CD4-positive, alpha-beta T cell treated with Interleukin-1 beta for 1 hour (primary cell): ENCODE measurements around the gene PDS5A.
"Not testable (repeated sequence)": the region's sequence is repeated elsewhere in the genome, so short reads cannot be mapped to it uniquely, and the experiment has no call there.

ENCODE experiments used
- DNase-seq, 2 donors: peaks; one replicate each; pipeline ENCODE4 v3.0.0-alpha.2; 2020 to 2022

PDS5A gene

DNA sequence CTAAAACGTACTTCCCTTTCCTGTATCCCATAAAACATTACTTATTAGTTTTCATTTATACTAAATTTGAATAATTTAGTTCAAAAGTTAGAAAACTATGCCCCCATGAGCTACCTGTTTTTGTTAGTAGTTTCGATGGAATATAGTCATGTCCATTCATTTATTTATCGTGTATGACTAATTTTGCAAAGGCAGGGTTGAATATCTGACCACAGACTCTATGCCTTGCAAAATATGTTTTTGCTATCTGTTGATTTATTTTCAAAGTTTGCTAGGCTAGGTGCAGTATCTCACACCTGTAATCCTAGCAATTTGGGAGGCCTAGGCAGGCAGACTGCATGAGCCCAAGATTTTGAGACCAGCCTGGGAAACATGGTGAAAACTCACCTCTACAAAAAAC, 78.4 kb downstream of the PDS5A start:
- no peak for DNase-seq

DNA sequence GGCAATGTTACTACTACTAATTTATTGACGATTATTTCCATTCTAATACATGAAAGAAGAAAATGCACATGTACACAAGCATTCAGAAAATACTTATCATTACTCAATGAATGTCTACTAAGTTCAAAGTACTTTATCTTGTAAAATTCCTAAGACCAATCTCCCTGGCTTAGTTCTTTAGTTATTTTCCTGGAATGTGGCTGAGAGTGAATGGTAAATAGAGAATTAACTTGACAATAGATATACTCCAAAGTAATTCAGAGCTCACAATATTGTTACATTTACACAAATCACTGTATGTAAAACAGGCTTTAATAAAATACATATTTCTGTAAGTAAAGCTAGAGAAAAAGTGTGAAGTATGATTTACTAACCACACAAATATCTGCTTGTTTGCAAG, 79.7 kb downstream of the PDS5A start:
- DNase-seq = no peak

DNA sequence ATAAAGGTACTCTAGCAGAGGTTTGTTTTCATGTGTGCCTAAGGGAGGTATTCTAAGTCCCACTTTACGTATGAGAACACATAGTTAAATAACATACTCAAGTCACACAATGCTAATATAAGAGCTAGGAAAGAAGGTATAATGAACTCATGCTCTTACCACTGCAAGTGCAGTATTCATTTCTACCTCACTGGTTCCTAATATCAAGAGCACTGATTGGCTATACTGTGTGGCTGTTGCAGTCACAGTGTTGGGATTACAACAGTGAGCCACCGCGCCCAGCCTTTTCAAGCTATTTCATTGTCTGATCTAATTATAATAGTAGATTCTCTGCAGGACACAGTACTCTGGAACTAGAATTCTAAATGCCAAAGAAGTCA, 84.0 kb downstream of the PDS5A start:
- no peak for DNase-seq

DNA sequence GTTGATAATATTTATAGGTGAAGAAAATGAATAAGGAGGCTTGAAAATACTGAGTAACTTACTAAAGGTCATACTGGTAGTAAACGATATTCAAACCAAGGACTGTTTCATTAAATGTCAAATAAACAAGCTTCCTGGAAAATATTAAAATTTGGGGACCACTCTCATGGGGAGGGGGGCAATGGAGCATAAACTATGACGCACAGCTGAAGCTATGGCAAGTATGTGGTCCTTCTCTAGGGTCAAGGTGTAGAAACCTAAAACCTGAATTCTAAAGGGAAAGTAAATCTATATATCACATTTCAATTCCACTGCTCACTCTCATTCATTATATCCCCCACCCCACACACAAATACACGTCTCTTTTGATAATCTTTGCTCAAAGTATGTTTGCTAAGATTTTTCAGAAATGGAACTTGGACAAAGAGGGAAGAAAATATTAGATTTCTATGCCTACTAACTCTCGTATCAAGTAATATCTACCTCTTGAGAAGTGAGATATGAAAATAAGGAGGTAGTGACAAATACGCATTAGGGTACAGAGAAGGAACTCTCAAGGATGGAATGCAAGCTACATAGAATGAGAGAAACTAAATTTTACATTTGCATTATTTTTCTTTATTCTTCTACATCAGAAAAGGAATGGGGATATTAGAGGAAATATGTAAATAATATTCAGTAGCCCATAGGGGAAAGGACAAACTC, 84.6 kb downstream of the PDS5A start:
- DNase-seq = no peak

DNA sequence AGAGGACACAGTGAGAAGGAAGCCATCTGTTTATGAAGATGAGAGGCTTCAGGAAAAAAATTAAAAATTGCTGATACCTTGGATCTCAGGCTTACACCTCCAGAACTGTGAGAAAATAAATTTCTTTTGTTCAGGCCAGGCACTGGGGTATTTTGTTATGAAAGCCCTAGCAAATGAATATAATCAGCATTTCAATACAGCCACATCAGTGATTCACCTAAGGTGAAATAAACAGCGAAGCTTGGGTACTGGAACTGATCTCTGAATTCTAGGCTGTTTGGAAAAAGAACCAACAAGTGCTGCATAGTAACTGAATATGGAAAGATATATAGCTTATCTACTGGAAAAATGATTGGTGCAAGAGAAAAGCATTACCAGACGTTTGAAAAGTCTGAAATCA, 88.5 kb downstream of the PDS5A start:
- DNase-seq = no peak

DNA sequence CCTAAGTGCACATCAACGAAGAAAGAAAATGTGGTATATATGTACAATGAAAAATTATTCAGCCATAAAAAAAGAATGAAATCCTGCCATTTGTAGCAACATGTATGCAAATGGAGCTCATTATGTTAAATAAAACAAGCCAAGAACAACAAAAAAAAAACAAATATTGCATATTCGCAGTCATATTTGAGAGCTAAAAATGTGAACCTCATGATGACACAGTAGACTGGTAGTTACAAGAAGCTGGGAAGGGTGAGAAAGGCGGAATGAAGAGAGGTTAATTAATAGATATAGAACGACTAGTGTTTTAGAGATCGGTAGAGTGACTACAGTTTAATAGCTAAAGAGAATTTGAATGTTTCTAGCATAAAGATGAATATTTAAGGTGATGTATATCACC, 89.2 kb downstream of the PDS5A start:
- no peak for DNase-seq

DNA sequence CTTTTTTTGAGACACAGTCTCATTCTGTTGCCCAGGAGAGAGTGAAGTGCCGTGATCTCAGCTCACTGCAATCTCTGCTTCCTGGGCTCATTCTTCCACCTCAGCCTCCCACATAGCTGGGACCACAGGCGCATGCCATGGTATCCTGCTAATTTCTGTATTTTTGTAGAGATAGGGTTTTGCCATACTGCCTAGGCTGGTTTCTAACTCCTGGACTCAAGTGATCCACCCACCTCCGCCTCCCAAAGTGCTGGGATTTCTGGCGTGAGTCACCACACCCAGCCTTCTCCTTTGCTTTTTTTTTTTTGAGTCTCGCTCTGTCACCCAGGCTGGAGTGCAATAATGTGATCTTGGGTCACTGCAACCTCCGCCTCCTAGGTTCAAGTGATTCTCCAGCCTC, 94.1 kb downstream of the PDS5A start:
- no peak for DNase-seq

DNA sequence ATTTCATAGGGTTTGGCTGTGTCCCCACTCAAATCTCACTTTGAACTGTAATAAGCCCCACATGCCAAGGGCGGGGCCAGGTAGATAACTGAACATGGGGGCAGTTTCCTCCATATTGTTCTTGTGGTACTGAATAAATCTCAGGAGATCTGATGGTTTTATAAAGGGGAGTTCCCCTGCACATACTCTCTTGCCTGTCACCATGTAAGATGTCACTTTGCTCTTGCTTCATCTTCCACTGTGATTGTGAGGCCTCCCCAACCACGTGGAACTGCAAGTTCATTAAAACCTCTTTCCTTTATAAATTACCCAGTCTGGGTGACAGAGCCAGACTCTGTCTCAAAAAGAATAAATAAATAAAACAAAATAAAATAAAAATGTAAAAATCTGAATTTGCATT, 95.9 kb downstream of the PDS5A start:
- no peak for DNase-seq

DNA sequence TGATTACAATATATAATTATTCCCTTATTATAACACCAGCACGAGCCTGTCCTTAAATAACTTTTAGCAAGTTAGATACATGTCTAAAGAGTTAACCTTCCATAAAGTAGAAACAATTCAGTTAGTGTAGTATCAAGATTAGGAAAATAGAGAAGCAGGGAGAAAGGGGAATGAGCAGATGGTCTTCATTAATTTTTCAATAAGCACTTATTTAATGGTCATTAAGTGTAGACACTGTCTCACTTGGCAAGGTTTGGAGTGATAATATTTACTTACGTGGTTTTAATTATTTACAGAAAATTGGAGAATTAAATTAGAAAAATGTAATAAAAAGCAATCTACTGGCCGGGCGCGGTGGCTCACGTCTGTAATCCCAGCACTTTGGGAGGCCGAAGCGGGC, 99.7 kb downstream of the PDS5A start:
- no peak for DNase-seq

DNA sequence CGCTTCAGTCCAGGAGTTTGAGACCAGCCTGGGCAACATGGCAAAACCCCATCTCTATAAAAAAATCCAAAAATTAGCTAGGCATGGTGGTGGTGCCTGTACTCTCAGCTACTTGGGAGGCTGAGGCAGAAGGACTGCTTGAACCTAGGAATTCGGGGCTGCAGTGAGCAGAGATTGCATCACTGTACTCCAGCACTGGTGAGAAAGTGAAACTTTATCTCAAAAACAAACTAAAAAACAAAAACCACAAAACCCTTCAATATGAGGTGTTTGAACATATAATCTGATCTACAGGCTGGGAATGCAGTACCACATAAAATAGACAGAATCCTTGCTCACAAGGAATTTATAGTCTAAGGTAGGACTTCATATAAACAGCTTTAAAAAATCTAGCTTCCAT, 103.9 kb downstream of the PDS5A start:
- DNase-seq = no peak

DNA sequence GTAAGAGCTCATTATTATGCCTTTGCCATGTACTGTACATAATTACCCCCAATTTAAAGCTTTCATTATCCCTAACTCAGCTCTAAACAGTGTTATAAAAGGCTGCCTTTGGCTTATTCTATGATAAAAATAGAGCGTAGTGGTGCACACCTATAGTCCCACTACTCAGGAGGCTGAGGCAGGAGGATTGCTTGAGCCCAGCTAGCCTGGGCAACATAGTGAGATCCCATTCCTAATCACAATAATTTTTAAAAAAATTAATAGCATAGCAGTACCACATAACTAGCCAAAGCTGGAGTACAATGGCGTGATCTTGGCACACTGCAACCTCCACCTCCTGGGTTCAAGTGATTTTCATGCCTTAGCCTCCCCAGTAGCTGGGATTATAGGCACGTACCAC, 112.4 kb downstream of the PDS5A start:
- DNase-seq = no peak

DNA sequence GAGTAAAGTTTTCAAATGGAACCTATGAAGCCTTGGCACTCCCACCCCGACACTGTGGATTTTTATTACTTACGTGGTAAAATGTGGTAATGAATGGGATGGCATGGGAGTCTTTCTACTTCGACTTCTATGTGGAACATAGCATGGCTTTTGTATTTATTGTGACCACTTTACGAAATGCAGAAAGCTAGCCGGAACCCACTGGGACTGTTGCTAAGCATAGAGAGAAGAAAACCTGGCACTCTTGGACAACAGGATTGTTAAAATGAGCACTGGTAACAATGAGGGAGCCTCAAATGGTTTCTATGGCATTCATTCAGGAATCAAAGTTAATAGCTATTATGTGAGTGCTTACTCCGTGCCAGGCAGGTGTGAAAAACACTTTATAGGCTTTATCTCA, 113.3 kb downstream of the PDS5A start:
- DNase-seq = no peak

DNA sequence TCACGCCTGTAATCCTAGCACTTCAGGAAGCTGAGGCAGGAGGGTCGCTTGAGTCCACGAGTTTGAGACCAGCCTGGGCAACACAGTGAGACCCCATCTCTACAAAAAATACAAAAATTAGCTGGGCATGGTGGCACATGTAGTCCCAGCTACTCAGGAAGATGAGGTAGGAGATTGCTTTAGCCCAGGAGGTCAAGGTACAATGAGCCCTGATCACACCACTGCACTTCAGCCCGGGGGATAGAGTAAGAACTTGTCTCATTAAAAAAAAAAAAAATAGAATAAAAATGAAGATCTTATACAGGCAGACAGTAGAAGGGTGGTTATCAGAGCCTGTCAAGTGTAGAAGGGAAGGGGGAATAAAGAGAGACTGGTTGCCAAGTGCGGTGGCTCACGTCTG, 116.9 kb downstream of the PDS5A start:
- no peak for DNase-seq

DNA sequence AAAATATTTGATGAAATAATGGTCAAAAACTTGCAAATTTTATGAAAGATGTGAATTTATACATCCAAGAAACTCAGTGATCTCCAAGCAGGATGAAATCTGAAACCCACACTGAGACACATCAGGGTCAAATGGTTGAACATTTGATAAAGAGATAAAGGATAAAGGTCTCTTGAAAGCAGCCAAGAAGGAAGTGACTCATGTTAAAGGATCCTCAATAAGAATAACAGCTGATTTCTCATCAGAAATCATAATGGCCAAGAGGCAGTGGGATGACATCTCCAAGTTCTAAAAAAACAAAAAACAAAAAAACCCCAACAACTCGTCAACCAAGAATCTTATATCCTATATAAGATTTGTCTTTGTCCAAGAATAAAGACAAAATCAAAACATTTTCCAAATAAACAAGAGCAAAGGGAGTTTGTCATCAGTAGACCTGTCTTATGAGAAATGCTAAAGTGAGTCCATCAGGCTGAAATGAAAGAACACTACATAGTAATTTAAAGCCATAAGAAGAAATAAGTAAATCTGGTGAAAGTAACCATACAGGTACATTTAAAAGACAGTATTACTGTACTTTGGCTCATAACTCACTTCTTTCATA, 121.7 kb downstream of the PDS5A start:
- no peak for DNase-seq

DNA sequence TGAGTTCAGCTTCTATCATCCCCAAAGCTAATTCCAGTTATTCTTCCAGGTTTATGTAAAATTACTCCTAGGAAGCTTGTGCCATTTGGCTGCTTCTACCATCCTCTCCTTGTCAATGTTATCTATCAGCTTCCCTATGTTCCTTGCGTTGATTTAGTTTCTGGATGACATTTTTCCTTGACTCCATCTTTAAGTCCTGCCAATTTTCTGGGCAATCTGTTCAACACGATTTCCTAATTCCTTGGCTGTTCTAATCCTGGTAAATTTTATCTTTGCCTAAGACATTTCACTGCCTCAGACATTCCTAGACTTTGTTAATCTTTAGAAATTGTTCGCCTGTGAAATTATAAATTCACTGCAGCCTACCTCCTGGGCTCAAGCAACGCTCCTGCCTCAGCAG, 125.1 kb downstream of the PDS5A start:
- no peak for DNase-seq

DNA sequence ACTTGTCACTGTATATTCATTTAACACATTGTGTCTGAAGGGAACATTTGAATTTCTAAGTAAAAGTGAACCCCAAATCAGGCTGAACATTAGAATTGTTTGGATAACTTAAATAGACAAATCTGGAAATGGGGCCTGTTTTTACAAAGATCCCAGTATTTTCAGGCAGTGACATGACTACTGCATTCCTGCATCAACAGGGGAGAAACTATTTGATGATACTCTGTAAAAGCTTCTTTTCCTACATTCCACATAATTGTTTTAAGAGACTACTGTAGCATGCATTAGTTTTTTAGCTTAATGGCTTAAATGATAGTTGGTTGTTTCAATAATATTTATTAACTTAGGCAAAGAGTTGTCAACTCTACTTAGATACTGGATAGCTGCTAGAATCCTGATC, 127.0 kb downstream of the PDS5A start:
- DNase-seq = no peak

DNA sequence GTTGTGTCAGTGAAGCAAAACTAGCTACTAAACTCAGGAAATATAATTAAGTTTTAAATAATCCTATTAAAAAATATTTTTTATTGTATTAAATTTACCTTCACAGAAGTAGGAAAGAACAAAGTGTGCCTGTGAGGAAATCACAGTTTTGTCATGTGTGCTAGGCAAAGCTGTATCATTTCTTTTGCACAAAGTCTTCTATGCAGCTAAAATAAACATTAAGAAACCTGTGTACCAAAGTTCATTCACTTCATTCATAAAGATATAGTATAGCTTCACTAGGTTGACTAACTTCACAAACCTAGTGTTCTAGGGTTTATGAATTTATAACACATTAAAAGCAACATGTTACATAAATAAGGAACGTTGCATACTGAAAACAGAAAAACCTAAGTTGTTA, 131.0 kb downstream of the PDS5A start:
- DNase-seq = no peak

DNA sequence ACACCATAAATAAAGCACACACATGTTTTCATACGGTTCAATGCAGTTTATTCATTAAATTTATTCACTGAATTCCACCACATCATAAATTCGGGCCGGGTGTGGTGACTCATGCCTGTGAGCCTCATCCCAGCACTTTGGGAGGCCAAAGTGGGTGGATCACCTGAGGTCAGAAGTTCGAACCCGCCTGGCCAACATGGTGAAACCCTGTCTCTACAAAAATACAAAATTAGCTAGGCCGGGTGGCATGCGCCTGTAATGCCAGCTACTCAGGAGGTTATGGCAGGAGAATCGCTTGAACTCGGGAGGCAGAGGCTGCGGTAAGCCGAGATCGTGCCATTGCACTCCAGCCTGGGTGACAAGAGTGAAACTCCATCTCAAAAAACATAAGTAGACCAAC, 131.6 kb downstream of the PDS5A start:
- no peak for DNase-seq

DNA sequence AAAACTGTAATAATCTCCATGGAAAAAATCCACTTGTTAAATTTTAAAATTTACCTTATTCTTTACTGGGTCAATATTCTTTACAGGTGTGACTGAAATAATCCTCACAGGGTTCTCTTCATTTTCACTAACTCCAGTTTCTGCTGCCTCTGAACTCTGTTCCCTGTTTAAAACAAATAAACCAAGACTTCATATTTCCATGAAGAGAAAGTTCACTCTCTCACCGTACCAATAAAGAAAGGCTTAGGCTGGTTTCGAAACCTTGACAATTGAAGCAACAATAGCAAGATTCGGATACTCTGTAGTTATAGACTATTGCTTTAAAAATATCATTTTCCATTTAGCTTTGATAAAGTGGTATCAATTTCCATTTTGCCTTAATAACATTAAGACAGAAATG, 135.8 kb downstream of the PDS5A start:
- no peak for DNase-seq

DNA sequence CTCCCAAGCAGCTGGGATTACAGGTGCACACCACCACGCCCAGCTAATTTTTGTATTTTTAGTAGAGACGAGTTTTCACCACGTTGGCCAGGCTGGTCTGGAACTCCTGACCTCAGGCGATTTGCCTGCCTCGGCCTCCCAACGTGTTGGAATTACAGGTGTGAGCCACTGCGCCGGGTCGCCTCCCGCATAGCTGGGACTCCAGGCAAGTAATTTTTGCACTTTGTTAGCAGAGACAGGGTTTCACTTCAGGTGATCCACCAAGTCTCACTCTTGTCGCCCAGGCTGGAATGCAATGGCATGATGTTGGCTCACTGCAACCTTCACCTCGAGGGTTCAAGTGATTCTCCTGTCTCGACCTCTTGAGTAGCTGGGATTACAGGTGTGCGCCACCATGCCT, 137.2 kb downstream of the PDS5A start:
- DNase-seq = not testable (repeated sequence)

DNA sequence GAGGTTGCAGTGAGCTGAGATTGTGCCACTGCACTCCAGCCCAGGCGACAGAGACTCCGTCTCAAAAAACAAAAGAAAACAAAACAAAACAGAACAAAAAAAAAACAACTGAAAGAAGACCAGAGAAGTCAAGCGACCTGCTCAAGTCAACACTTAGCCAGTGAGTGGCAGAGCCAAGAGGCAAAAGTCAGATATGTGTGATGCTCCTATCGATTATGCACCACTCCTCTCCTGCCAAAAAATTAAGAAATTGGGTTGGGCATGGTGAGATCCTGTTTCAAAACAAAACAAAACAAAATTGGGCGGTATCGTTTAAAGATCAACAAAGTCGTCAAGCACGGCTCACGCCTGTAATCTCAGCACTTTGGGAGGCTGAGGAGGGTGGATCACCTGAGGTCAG, 137.7 kb downstream of the PDS5A start:
- no peak for DNase-seq

DNA sequence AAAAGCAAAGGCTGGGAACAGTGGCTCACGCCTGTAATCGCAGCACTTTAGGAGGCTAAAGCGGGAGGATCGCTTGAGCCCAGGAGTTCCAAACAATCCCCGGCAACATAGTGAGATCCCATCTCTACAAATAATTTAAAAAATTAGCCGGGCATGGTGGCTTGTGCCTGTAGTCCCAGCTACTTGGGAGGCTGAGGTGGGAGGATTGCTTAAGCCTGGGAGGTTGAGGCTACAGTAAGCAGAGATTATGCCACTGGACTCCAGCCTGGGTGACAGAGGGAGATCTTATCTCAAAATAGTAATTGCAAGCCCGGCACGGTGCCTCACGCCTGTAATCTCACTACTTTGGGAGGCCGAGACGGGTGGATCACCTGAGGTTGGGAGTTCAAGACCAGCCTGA, 139.3 kb downstream of the PDS5A start:
- DNase-seq = not testable (repeated sequence)

DNA sequence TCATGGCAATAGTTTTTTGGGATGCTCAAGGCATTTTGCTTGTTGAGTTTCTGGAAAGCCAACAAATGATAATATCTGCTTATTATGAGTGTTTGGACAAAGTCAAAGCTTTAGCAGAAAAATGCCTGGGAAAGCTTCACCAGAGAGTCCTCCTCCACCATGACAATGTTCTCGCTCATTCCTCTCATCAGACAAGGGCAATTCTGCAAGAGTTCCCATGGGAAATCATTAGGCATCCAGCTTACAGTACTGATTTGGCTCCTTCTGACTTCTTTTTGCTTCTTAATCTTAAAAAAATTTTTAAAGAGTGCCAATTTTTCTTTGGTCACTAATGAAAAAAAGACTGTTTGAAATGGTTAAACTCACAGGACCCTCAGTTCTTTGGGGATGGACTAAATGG, 143.4 kb downstream of the PDS5A start:
- DNase-seq = no peak

DNA sequence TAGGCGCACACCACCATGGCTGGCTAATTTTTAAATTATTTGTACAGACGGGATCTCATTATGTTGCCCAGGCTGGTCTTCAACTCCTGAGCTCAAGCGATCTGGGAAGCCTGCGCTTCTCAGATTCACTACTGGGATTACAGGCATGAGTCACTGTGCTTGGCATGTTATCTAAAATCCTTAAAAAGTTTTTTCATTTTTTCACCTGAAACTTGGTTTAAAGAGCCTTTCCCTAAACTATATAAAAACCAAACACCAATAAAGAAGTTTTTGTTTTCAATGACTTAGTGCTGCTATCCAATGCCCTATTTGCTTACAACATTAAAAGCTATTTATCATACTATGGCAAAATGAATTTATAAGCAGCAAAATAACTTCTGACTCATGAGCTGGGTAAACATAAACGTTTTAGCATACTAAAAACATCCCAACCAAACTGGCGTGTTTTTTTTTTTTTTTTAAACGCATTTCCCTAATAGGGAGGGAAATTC, 151.9 kb downstream of the PDS5A start:
- no peak for DNase-seq

DNA sequence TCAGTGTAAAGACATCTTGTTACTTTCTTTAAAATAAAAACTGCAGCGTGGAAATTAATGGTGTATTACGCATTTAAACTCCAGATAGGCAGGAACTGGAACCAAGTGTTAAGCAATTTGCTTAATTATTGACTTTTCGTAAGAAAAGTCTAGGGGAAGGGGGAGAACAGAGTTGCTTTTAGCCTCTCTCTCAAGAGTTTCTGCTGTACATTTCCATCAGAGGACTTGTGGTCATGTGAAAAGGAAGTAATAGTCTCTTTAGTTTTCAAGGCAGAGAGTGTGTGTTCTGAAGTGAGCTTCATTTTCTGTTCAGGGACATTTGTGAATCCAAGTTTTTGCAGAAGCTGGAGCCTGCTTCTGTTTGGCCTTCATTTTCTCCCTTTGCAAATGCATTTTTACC, 152.6 kb downstream of the PDS5A start:
- no peak for DNase-seq
